ENCODE data around the gene RBM17.
A peak's percentile ranks its signal among the peaks of the same experiment; 100 is the strongest.
"Not testable (repeated sequence)": the region's sequence is repeated elsewhere in the genome, so short reads cannot be mapped to it uniquely, and the experiment has no call there.

The RBM17 gene

DNA sequence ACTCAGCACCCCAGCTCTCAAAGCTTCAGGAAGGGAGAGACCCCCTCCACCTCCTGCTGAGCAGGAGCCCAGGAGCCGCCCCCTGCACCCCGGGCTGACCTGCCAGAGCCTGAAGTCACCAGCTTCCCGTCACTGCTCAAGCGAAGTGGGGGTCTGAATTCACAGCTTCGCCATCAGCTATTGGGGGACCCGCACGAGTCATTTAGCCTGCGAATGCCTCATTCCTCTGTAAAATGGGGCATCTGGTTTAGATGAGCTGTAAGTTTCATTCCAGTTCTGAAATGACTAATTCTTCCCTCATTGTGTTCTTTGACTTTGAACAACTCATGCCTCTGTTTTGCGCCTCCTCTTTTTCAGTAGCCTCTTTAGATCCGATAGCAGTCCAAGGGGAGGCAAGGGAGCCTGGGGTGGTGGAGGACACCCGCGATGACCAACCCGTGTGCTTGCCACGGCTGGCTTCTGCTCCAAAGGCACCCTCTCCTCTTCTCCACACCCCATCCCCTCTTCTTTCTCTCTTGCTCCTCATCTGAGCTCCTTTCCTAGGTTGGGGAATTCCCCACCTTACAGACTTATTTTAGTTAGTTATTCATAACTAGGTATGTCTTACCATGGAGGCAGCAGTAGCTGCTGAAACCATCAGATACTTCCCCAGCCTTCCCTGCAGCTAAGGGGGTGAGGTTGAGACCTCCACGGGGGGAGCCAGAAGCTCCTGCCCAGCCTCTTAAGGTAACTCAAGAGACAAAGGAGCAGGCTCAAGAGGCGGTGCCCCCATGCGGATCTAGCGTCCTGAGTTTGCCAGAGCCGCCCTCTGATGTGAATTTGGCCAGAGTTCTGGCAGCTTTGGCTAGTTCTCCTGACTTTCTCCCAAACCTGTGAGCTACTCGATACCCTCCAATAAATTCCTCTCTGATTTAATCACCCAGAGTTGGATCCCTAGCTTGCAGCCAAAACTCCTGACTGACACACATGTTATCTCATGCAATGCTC is 47.7 kb downstream of the RBM17 start:
- DNase-seq (ENCODE audit: low spot score), result peak; percentile 84

DNA sequence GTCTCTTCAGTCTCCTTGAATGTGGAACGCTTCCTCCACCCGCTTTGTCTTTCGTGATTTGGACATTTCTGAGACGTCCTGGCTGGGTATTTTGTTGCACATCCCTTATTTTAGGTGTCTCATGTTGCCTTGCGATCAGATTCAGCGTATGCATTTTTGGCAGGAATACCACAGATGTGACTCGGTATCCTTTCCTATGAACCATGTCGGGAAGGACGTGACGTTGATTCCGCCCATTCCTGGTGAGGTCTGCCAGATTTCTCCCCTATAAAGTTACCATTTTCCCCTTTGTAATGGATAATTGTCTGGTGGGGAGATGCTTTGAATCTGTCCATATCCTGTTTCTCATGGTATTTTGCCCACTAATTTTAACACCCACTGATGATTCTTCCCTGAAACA is 49.6 kb downstream of the RBM17 start:
- DNase-seq (ENCODE audit: low spot score), result no peak

DNA sequence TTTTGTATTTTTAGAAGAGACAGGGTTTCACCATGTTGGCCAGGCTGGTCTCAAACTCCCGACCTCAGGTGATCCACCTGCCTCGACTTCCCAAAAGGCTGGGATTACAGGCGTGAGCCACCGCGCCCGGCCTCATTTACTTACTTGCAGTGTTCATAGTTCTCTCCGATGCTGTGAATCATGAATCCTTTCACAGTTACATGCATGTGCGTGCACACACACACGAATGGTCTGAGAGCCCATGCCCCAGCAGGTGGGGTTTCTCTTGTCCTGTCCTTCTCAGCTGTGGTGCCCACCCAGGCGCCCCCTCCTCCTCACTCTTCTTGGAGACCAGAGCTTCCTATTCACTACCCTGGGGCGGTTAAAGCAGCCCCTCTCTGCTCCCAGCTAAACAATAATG is 50.6 kb downstream of the RBM17 start:
- DNase-seq (ENCODE audit: low spot score), result no peak

DNA sequence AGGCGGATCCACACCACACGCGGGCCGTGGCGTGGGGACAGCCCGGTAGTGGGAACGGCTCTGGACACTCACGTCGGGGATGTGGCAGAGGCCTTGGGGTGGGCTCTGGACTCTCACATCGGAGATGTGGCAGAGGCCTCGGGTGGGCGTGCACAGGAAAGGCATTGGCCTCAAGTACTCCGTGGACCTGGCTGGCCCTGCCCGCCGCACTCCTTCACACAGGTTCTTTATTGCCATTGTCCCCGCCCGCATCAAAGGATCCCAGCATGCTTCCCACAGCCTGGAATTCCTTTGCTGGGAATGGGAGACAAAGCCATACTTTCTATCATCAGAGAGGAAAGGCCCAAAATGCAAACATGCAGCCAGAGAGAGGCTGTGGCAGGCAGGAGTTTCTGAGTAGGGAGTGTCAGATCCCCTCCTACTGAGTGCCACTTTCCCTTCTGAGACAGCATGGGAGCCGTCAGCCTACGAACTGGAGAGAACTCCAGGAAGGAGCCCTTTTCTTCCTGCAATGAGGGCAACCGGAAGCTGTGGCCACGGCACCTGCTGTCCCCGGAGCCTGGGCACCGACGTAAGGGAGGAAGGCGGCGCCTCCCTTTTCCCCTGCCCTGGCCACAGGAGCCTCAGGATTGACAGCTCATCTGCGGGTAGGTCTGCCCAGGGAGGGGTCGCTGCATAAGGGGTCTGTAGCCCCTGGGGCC is 51.5 kb downstream of the RBM17 start:
- no peak for DNase-seq (ENCODE audit: low spot score)

DNA sequence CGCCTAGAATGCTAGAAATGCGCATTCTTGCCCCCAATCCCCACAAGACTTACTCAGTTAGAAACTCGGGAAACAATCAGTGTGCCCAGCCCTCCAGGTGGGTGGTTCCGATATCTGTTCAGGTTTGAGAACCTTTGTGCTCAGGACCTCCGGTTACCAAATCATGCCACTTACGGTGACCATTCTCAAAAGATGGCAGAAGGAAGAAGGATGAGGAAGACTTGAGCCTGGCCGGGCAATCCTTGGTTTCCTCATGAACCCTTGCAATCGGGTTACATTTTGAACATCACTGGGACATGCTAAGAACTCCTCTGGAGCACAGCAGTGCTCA is 52.1 kb downstream of the RBM17 start:
- DNase-seq (ENCODE audit: low spot score), result no peak

DNA sequence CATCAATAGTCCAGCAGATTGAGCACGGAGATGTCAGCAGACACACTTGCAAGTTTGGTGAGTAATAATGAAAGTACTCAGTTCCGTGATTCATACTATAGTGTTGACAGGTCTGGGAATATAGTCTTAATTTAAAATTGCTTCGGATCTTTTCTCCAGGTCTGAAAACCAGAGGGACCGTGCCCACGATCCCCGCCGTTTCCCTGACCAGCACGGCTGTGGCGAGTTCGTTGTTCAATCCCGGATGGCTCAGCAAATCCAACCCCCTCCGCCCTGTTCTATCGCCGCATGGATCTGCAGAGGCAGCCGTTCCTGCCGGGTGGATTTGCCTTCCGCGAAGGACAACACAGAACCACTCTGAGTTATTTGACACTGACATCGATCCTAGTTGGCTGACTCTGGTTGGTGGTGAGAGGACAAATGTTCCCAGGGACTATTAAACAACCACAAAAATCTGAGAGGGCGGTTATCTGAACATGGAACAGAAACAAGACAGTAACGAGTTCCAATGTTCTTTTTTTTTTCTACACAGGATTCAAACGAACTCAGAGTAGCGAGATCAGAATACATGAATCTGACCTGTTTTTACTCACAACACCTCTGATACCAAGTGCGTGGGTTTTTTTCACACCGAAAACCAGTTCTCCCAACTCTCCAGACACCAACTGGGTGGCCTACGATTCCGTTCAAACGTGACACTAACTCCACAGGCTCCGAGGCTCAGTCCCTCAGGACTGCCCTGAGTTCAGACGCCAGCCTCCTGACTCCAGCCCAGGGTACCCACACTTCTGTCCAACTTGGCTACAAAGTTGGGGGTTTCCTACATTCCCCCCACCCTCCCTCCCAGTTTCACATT is 52.7 kb downstream of the RBM17 start:
- peak; percentile 87 for DNase-seq (ENCODE audit: low spot score)

DNA sequence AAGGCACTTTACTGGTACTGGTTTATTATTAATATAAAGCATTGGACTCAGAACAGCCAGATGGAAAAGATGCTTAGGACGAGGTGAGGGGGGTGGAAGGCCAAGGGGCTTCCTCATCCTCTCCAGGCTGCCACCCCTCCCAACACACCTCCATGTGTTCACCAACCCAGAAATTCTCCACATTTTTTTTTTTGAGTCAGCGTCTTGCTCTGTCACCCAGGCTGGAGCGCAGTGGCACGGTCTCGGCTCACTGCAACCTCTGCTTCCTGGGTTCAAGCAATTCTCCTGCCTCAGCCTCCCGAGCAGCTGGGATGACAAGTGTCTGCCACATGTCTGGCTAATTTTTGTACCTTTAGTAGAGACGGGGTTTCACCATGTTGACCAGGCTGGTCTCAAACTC is 53.4 kb downstream of the RBM17 start:
- DNase-seq (ENCODE audit: low spot score), result not testable (repeated sequence)

DNA sequence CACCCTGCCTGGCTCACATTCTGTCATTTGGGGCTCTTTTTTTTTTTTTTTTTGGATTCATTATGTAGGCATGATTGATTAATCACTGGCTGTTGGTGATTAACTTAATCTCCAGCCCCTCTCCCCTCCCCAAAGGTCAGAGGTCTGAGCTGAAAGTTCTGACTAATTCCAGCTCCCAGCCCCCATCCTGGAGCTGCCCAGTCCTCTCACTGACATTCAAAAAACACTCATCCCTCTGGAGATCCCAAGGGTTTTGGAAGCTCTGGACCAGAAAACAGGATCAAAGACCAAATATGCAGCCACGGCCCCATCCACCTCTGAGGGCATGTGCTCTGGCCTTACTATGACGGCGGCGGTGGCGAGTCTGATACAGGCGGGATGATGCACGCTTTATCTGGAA is 53.8 kb downstream of the RBM17 start:
- no peak for DNase-seq (ENCODE audit: low spot score)

DNA sequence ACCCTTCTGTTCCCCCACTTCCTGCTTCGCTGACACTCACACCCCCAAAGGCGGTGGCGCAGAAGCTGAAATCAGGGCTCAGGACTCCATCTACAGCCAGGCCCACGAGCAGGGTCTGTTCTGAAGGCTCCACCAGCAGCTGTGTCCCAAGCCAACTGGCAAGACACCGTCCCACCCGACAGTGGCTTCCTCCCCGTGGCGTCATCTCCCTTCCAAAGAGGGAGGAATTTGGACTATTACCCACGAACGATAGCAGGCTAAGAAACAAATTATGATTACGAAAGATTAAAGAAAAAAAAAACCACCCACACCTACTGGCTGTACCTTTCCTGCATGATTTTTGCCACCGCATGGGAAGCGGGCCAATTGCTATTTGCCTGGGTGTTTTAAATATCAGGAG is 54.3 kb downstream of the RBM17 start:
- no peak for DNase-seq (ENCODE audit: low spot score)

DNA sequence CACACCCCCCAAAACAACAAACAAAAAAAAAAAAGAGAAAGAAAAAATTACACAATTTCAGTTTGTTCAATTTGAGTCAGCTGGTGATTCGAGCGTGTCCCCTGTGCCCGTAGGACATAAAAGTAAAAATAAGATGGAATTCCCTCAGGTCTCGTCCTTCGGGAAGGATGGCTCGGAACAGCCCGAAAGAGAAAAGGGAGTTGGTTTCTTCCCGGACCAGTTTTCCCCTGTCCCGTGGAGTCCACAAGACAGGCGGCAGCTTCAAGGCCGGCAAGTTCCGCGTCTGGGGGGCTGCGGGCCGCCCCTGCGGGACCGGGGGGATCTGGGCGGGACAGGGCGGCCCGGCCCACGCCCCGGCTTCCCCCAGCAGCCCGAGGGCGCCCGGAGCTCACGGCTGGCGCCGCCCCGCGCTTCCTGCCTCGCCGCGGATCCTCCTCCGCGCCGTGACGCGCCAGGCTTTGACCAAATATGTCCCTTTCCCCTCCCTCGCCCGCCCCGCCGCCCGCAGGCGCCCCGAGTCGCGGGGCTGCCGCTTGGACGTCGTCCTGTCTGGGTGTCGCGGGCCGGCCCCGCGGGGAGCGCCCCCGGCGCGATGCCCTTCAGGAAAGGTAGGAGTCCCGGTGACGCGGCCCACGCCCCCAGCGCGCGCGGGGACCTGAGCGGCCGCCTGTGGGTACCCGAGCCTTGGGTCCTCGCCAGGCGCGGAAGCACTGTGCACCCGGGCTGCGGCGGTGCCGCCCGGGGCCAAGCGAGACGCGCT is 55.8 kb downstream of the RBM17 start:
- DNase-seq (ENCODE audit: low spot score), result peak; percentile 81

DNA sequence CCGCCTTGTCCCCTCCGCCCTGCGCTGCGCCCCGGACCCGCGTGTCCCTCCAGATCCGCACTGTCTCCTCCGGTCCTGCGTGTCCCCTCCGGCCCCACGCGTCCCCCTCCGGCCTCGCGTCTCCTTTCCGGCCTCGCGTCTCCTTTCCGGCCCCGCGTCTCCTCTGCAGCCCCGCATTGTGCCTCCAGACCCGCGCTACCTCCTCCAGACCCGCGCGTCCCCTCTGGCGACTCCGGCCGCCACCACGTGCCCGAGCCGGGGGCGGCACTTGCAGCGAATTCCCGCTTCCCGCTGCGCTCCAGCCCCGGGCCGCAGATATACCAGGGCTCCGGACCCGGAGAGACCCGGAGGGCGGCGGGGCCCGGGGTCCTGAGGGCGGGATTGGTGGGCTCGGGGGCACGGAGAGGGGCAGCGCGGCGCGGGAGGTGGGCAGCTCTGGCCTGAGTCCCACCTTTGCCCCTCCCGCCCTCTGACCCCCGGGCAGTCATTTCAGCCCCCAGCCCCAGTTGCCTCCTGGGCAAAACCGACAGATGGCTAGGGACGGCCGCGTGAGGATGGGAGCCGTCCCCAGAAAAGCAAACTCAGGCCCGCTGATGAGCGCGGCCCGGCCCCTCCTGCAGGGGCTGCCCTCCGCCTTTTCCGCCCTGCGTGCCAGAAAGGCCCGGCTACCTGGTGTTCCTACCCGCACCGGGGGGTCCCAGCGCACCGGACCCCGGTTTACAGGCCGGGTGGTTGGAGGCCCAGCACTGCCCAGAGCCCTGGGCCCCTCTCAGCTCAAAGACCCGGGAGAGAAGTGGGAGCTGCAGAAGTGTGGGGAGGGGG is 56.5 kb downstream of the RBM17 start:
- DNase-seq (ENCODE audit: low spot score), result no peak

DNA sequence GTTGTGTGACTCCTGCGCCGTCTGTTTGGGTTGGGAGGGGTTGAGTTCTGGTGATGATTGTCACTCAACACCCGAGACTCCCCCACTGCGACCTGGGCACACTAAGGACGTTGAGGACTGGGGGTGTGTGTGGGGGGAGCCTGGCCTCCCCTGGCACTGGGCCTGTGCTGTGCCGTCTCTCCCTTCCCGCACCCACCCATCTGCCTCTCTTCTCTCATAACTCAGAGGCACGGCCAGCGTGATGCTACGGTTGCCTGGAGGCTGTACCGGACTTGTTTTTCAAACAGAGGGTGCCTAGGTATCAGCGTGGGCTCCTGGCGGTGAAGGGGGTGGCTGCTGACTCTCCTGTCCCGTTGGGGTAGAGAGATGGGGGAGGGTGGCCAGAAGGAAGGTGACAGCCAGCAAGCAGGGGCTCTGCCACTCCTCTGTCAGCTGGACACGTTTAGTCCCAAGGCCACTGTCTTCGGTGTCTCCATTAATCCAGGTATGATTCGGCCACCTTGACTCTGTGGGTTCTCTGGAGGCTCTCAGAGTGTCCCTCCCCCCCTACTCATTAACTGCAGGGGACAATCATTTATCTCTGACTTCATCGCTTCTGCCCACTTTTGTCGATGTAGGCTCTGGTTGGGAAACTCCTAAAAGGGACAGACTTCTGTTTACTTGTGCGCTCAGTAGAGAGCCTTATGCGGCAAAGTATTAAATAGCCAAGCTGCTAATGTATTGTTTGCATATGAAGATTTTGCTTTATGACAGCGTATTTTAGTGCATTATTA is 57.4 kb downstream of the RBM17 start:
- no peak for DNase-seq (ENCODE audit: low spot score)

DNA sequence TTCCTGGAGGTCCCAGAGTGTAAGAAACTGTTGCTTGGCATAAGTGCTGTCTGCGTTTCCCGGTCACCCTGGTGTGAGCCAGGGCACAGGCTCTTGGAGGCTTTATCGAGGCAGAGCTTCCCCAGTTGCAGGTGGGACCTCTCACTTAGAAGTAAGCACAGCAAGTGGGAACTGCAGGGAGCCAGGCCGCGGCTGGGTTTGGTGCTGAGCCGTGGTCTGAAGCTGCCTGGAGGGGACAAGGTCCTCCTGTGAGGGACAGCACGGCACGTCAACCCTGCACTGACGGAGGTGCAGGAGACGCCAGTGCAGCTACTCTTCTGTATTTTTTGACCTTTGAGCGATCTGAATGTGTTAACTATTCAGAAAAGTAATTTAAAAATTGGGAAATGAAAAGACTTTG is 58.1 kb downstream of the RBM17 start:
- DNase-seq (ENCODE audit: low spot score), result no peak

DNA sequence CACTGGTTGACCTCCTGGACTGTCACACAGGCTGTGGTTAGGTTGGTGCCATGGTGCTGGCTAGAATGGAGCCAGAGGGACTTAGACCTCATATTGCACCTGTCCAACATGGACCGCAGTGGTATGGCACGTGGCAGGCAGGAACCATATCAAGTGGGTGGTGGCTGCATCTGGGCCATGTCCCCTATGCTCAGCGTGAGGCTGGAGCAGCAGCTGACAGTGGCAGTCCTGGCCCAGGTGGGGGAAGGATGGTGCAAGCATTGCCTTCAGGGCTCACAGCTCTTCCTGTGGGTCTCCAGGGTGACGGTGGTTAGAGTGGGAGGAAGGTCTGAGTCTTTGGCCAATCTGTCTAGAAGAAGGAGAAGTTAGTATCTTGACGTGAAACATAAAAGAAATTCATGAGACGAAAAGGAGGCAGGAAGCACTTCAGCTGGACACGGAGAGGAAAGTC is 59.4 kb downstream of the RBM17 start:
- DNase-seq (ENCODE audit: low spot score), result no peak

DNA sequence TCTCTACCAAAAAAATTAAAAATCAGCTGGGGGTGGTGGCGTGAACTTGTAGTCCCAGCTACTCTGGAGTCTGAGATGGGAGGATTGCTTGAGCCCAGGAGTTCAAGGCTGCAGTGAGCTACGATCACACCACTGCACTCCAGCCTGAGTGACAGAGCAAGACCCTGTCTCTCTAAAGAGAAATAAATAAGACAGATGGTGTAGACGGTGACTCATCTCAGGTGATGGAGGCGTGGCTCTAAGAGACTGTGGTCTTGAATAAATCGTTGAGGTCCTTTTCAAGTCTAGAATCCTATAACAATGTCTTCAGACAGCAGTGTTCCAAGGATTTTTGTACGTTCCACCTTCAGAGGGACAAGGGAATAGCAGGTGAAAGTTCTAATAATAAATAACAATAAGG is 60.1 kb downstream of the RBM17 start:
- no peak for DNase-seq (ENCODE audit: low spot score)

DNA sequence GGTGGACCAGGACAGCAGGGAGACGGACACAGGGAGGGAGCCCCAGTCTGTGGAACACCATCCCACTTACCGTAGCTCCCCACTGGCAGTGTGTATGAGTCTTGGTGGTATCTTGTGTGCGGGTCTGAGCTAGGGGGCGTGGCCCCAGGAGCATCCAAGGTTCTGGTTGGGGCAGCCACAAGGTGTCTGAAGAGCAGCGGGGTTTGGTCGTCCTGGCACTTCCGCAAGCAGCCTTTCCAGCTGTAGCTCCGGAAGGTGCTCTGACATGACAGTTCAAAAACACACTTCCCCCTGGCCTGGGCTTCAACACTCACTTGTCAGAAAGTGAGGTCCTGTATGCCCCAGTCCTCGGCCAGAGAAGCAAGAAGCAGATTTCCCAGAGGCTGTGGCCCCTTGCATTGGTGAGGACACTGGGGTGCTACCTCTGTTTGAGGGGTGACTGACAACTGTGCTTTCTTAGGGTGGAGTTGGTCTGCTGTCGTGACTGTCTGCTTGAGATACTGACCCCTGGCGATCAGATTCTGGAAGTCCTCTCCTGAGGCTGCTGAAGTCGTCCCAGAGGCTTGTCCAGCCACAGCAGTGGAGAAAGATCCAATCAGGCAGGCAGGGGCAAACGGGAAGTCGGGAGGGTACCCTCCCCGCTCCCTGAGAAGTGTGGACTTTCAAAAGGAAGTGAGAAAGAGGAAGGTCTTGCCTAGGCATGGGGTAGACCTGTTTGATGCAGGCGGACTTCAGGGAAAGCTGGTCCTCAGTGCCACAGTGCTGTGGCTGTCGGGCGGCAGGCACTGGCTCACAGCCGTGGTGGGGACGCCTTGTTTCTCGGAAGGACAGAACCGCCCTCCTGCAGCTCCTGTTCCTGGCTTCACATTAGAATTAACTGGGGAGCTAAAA is 62.5 kb downstream of the RBM17 start:
- DNase-seq (ENCODE audit: low spot score), result peak; percentile 57

DNA sequence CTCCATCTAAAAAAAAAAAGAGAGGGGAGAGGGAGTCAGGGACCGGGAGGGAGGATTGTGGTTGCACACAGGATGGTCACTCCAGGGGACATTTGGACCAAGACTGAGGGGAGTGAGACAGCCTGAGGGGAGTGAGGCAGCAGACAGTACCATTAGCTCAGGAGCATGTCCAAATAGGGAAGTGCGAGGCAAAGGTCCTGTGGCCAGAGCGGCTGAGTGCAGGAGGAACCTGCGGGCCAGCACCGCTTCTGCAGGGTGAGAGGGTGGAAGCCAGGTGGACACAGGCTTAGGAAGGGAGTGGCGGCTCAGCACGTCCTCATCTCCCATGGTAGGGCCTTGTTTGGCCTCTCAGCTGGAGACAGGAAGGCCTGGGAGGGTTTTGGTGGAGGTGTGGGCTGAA is 65.0 kb downstream of the RBM17 start:
- DNase-seq (ENCODE audit: low spot score), result no peak

DNA sequence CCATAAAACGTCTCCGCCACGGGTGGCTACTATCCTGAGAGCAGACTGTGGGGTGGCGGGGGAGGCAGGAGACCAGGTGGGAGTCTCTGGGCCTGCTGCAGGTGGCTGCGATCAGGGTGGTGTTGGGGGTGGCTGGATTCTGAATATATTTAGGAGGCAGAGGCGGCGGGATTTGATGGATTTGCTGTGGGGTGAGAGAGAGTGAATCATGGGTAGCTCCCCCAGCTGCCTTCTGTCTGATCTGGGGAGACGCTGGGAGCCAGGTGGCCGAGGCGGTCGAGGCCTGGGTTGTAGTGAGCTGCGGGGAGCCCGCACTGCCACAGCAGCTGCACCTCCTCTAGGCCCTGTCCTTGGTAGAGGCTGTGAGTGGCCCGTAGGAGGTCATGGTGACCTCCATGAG is 65.7 kb downstream of the RBM17 start:
- no peak for DNase-seq (ENCODE audit: low spot score)

DNA sequence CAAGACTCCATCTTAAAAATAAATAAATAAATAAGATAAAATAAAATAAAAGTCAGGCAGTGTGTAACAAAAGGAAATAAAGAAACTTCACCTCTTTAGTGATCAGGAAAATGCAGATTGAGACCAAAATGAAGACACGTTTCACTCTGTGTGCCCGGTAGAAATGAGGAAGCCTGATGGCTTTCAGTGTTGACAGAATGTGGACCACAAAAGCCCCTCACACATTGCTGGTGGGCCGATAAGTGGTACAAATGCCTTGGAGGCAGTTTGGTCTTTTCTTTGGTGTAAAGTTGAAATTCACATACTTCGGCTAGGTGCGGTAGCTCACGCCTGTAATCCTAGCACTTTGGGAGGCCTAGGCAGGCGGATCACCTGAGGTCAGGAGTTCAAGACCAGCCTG is 69.4 kb downstream of the RBM17 start:
- no peak for DNase-seq (ENCODE audit: low spot score)
